Mucosa of stomach (tissue), 1 donor: ENCODE data around the gene REEP6.

Experiments used
- H3K27me3 ChIP-seq: one replicate; pipeline ENCODE4 v1.7.0; 2013; ENCODE audit warnings: mild to moderate bottlenecking, low read length; ENCODE audit not compliant: control insufficient read depth, insufficient read depth
- H3K36me3 ChIP-seq: one replicate; pipeline ENCODE4 v1.7.0; 2013; ENCODE audit warnings: low read length; ENCODE audit not compliant: control insufficient read depth, insufficient read depth
- H3K4me1 ChIP-seq: one replicate; pipeline ENCODE4 v1.7.0; 2013; ENCODE audit warnings: mild to moderate bottlenecking, low read length; ENCODE audit not compliant: control insufficient read depth, insufficient read depth
- H3K4me3 ChIP-seq: one replicate; pipeline ENCODE4 v1.7.0; 2013; ENCODE audit warnings: low read length
- H3K9ac ChIP-seq: one replicate; pipeline ENCODE4 v1.7.0; 2013; ENCODE audit warnings: mild to moderate bottlenecking, low read length, moderate library complexity
- H3K9me3 ChIP-seq: one replicate; pipeline ENCODE4 v1.7.0; 2013; ENCODE audit warnings: mild to moderate bottlenecking, low read length, moderate library complexity; ENCODE audit not compliant: control insufficient read depth
- donor health status: Pancreatic carcinoma.

The REEP6 gene

DNA sequence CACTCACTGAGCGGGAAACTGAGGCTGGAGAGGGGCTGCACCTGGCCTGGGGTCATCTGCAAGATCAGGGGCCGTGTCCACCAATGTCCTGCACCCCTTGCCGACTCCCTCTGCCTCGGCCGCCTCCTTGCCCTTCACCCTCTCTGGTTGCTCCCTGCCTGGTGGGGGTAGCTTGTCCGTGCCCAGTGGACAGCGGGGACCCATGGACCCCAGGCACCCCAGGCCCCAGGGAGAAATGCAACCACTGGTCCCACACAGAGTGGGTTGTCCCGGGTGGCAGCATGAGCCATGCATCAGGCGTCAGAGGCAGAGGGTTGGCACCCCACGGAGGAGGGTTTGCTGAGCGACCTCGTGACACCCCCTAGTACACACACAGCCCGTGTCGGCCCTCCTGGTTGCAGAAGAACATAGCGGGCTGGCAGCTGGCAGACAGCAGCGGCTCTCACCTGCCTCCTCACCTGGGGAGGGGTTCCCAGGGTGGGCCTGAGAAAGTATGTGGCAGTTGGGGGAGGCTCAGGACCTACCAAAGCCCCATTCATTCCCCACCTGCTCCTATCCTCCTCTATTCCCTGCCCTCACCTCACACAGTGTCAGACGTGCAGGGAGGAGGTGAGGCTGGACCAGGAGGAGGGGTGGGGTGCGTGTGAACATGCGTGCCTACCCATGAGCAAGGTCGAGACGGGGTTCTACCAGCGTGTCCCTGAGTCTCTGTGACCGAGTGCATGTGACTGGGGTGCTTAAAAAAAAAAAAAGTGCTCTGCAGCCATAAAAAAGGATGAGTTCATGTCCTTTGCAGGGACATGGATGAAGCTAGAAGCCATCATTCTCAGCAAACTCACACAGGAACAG lies 13.2 kb downstream of the REEP6 start:
- H3K9me3 ChIP-seq, result no peaks in the 10 kb centered on the region
- H3K9ac ChIP-seq, result no peak overlapping the region
- no peaks in the 10 kb centered on the region for H3K36me3 ChIP-seq
- H3K27me3 ChIP-seq, result peaks cover 22% of the 10 kb centered on the region
- H3K4me1 ChIP-seq, result peaks cover 19% of the 10 kb centered on the region
- H3K4me3 ChIP-seq, result no peak overlapping the region

DNA sequence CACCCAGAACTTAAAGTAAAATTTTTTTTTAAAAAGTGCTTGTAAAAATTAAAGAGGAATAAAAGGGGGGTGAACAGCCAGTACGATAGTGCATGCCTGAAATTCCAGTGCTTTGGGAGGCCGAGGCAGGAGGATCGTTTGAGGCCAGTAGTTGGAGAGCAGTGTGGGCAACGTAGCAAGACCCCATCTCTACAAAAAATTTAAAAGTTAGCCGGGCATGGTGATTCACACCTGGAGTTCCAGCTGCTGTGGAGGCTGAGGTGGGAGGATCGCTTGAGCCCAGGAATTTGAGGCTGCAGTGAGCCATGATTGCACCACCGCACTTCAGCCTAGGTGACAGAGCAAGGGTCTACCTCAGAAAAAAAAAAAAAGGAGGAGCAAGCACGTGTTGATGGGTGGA lies 14.0 kb downstream of the REEP6 start:
- H3K27me3 ChIP-seq, result peaks cover 23% of the 10 kb centered on the region
- H3K9ac ChIP-seq, result no peak overlapping the region
- H3K4me3 ChIP-seq, result no peak overlapping the region

DNA sequence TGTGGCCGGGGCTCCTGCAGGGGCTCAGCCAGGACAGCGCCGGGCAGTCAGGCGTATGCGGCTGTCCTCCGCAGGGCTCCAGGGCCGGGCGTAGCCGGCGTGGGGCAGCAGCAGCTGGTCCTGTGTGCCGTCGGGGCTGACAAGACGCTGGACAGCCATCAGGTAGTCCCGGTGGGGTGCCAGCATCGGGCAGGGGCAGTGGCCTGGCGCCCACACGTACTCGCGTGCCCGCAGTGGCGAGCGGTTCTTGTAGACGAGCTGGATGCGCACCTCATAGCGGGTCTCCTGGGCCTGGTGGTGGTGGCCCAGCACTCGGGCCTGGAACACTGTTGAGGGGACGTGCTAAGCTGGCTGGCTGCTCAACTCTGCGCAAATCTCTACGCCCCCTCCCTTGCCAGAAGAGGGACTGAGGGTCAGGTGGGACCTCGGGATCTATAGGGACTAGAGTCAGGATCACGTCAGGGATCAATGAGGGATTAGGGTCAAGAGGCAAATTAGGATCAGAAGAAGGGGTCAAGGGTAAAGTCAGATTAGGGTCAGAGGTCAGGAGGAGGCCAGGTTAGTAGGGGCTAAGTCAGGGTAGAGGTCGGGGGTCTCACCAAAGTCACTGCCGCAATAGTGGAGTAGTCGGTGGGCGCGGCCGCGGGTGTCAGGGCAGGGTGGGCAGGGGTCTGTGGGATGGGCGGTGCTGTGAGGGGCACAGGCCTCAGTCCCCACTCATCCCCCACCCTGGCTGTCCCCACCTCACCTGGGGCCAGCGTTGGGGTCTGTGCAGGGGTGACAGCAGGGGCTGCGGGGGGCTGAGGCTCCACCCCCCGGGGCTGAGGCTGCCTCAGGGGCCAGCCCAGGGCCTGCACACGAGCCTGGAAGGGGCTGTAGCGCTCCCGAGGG lies 15.3 kb downstream of the REEP6 start:
- Histone ChIP-seq H3K9me3 (no peaks in the 10 kb centered on the region), H3K4me3 (no peak overlapping the region), H3K27me3 (peaks cover 22% of the 10 kb centered on the region), H3K36me3 (no peaks in the 10 kb centered on the region), H3K9ac (no peak overlapping the region), H3K4me1 (peaks cover 15% of the 10 kb centered on the region)

More for the DNA sequence above, 14.0 kb downstream of the REEP6 start:
- H3K9me3 ChIP-seq, result no peaks in the 10 kb centered on the region
- no peaks in the 10 kb centered on the region for H3K36me3 ChIP-seq
- peaks cover 19% of the 10 kb centered on the region for H3K4me1 ChIP-seq

DNA sequence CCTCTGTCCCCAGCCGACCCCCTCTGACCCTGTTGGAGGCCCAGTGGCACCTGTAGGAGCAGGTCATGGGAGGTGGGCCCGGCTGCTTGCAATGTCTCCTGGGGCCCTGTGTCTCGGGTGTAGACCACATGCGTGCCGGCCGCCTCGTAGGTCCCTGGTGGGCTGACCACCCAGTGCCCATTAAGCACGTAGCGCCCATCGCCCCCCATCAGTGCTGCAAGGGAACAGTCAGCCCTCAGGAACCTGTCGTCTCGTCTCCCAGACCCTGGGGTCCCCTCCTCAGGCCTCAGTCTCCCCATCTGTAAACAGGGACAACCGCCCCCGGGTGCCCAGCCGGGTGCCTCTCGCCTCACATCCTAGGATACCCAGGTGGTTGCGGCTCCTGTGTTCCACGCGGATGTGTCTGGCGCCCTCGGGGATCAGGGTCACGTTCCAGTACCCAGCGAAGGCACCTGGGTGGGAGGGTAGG lies 16.2 kb downstream of the REEP6 start:
- peaks cover 14% of the 10 kb centered on the region for H3K4me1 ChIP-seq
- no peak overlapping the region for H3K4me3 ChIP-seq
- H3K9ac ChIP-seq, result no peak overlapping the region

DNA sequence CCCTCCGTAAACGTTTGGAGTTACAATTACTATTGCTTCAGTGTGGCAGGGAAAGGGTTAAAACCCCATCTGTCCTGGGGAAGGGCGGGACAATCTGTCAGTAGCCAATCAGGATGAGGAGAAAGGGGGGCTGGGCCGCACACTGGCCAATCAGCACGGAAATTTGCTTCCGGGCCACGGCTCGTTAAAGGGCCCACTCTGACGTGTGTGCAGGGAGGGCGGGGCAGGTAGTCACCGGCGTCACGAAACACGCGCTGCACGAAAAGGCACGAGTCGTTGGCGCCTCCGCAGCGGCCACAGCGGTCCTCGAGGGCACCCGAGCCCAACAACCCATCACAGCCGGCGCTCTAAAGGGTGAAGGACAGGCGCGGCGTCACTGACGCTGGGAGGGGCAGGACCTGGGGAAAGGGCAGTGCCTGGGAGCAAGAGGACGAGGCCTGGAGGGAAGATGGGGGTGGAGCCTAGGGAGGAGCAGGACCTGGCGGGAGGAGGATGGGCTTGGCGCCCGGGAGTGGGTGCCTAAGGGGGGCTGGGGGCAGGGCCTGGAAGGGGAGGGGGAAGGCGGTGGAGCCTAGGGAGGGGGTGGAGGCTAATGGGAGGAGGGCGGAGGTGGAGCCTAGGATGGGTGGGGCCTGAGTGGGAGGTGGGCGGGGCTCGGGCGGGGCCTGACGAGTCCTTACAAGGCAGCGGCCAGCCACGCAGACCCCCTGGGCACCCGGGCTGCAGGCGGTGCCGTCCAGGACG lies 17.0 kb downstream of the REEP6 start:
- Histone ChIP-seq H3K4me1 (peaks cover 17% of the 10 kb centered on the region), H3K9me3 (no peaks in the 10 kb centered on the region), H3K9ac (no peak overlapping the region), H3K36me3 (no peaks in the 10 kb centered on the region), H3K27me3 (peaks cover 22% of the 10 kb centered on the region), H3K4me3 (no peak overlapping the region)

More for the DNA sequence above, 16.2 kb downstream of the REEP6 start:
- peaks cover 27% of the 10 kb centered on the region for H3K27me3 ChIP-seq
- no peaks in the 10 kb centered on the region for H3K9me3 ChIP-seq
- H3K36me3 ChIP-seq, result no peaks in the 10 kb centered on the region

DNA sequence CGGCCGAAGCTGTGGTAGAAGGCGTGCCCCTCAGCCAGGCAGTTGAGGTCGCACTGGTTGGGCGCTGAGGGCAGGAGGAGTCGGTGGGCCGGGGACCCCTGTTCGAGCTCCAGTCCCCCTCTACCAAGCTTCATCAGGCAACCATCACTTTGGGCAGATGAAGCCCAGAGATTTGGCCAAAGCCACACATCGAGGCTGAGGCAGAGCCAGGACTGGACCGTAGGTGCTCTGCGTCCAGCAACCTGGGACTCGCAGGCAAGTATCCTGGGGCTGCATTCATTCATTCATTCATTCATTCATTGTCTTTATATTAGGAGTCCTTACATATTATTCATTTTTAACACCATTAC lies 17.5 kb downstream of the REEP6 start:
- H3K4me1 ChIP-seq, result peaks cover 11% of the 10 kb centered on the region
- peaks cover 17% of the 10 kb centered on the region for H3K27me3 ChIP-seq

DNA sequence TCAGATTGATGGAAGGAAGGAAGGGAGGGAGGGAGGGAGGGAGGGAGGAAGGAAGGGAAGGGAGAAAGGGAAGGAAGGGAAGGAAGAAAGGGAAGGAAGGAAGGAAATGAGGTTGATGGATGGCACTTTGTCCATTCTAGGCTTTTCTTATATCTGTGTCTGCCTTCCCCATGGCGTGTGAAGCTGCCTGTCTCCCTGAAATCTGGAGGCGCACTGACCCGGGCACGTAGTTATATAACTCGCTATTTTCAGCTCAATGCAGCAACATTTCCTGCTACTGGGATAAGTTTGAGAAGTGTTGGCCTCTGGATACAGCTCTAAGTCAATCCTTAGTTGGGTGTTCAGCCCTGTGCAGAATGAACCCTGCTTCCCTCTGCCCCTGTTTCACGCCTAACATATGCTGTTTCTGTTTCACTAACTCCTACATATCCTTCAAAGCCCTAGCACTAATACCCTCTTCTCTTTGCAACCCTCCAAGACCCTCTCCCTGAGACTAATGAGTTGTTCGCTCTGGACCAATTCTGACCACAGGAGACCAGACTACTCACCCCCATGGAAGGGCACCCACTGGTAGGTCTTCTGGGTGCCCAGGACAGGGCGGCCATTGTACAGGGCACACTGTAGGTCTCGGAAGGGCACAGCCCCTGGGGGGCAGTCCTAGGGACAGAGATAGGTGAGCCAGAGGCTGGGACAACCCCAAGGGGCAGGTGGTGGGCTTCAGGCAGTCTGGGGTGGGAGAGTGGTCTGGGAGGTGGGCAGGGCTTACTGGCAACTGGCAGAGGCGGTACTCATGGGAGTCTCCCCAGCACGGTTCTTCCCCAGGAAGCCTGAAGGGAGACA lies 18.8 kb downstream of the REEP6 start:
- Histone ChIP-seq H3K4me3 (no peak overlapping the region), H3K4me1 (peaks cover 9% of the 10 kb centered on the region), H3K9ac (no peak overlapping the region), H3K9me3 (no peaks in the 10 kb centered on the region), H3K36me3 (no peaks in the 10 kb centered on the region), H3K27me3 (peaks cover 19% of the 10 kb centered on the region)

More for the DNA sequence above, 17.5 kb downstream of the REEP6 start:
- H3K9me3 ChIP-seq, result no peaks in the 10 kb centered on the region
- H3K4me3 ChIP-seq, result no peak overlapping the region
- H3K36me3 ChIP-seq, result no peaks in the 10 kb centered on the region
- H3K9ac ChIP-seq, result no peak overlapping the region

DNA sequence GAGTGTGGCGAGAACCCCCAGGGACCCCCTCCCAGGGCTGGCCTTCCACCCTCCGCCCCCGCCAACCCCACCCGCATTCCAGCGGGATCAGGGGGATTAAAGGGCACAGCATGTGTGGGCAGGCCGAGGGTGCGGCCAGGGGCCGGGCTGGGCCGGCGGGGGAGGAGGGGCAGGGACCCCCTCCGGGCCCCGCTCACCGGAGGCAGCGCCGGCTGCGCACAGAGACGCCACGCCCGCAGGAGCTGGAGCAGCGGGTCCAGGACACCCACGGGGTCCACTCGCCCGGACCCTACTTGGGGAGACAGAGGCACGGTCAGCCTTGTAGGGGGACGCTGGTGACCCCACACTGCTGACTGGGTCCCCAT lies 19.4 kb downstream of the REEP6 start:
- Histone ChIP-seq H3K9me3 (no peaks in the 10 kb centered on the region), H3K36me3 (no peaks in the 10 kb centered on the region), H3K27me3 (peaks cover 25% of the 10 kb centered on the region), H3K4me3 (no peak overlapping the region), H3K4me1 (peaks cover 9% of the 10 kb centered on the region), H3K9ac (no peak overlapping the region)

DNA sequence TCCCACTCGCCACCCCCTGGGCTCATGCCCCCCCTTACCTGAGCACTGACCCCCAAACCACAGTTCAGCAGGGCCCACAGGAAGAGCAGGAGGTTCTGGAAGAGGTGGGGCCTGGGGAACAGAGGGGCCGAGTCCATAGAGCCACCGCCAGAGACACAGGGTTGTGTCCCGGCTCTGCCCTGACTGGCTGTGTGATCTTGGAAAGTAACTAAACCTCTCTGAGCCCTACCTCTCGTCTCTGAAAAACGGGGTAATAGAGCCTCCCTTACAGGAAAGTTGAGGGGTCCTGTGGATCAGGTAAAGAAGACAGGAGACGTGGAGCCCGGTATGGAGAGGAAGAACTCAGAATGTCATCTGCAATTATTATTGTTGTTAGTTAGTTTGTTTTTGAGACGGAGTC lies 19.8 kb downstream of the REEP6 start:
- Histone ChIP-seq H3K9ac (no peak overlapping the region), H3K4me3 (no peak overlapping the region), H3K27me3 (peaks cover 26% of the 10 kb centered on the region), H3K4me1 (peaks cover 9% of the 10 kb centered on the region), H3K36me3 (no peaks in the 10 kb centered on the region), H3K9me3 (no peaks in the 10 kb centered on the region)

DNA sequence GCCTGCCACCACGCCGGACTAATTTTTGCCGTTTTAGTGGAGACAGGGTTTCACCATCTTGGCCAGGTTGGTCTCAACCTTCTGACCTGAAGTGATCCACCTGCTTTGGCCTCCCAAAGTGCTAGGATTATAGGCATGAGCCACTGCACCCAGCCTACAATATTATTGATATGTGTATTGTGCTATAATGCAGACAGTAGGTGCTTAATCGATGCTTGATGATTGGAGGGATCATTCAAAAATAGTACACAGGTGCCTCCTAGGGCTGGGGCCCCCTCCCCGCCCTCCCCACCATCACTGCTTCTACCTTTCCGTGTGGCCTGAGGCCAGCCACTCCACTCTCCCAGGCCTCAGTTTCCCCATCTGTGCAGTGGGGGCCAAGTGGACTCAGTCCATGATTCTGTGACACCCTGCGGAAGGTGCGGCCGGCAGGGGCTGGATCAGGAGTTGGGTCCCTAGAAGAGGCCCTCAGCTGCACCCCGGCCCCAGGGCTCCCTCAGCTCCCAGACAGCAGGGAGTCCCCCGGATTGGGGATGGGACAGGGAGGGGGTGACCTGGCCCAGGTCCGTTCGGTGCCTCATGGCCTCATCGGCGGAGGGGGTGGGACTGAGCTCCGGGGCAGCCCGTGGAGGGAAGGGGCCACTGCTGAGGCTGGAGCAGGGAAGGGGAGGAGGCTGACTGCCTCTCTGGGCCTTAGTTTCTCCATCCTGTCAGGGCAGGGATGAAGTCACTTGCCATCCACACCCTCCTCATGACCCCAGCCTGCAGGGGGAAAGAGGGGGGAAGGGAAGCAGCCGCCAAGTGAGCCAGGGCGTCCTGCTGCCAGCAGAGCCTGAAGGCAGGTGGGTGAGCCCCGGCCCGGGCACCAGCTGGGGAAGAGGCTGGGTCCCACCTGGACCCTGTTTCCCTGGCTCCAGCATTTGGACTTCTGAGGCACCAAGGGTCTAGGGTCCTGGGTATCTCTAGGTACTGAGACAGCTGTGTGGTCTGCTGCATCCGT lies 20.6 kb downstream of the REEP6 start:
- no peaks in the 10 kb centered on the region for H3K36me3 ChIP-seq
- H3K27me3 ChIP-seq, result peaks cover 26% of the 10 kb centered on the region
- H3K9ac ChIP-seq, result no peak overlapping the region
- no peaks in the 10 kb centered on the region for H3K9me3 ChIP-seq
- H3K4me3 ChIP-seq, result no peak overlapping the region
- H3K4me1 ChIP-seq, result peaks cover 9% of the 10 kb centered on the region
